ENCODE results near the gene RPLP2. TPM values are rescaled to one million over a fixed set of nuclear protein-coding genes. Genes with fewer than 3 reads are reported as not detected.
A peak's percentile ranks its signal among the peaks of the same experiment; 100 is the strongest.

RPLP2 gene
- total RNA-seq, 1 donor from 2014 or later, result 663 TPM

DNA sequence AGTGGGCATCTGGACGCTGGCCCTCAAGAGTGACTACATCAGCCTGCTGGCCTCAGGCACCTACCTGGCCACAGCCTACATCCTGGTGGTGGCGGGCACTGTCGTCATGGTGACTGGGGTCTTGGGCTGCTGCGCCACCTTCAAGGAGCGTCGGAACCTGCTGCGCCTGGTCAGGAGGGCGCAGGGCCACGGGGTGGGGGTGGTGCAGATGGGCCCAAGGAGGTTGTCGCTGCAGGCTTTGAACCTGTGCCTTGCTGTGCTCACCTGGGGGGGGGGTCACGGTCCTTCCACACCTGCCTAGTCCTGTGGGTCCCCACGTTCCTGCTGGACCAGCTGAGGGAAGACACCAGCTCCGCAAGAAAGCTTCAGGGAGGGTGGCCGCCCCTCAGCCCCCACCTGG is 26.5 kb downstream of the RPLP2 start:
- H3K4me3 ChIP-seq (ENCODE audit: low read depth, low read length), result no peak overlapping the region
- DNase-seq (ENCODE audit: low read depth), result no peak
- TF ChIP-seq, protein P1, sequence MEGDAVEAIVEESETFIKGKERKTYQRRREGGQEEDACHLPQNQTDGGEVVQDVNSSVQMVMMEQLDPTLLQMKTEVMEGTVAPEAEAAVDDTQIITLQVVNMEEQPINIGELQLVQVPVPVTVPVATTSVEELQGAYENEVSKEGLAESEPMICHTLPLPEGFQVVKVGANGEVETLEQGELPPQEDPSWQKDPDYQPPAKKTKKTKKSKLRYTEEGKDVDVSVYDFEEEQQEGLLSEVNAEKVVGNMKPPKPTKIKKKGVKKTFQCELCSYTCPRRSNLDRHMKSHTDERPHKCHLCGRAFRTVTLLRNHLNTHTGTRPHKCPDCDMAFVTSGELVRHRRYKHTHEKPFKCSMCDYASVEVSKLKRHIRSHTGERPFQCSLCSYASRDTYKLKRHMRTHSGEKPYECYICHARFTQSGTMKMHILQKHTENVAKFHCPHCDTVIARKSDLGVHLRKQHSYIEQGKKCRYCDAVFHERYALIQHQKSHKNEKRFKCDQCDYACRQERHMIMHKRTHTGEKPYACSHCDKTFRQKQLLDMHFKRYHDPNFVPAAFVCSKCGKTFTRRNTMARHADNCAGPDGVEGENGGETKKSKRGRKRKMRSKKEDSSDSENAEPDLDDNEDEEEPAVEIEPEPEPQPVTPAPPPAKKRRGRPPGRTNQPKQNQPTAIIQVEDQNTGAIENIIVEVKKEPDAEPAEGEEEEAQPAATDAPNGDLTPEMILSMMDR (conservative IDR thresholded peaks at IDR 0.05; ENCODE audit: low read depth, low read length), result no peak

- no peak for DNase-seq (ENCODE audit: low read depth)
- H3K4me3 ChIP-seq (ENCODE audit: low read depth, low read length), result no peak overlapping the region
- TF ChIP-seq, protein P1 (conservative IDR thresholded peaks at IDR 0.05; ENCODE audit: low read depth, low read length), result no peak
Measured at GRCh38 chr11:836700-837099, 26.9 kb downstream of the RPLP2 start.

- TF ChIP-seq, protein P1 (conservative IDR thresholded peaks at IDR 0.05; ENCODE audit: low read depth, low read length), result no peak
- no peak for DNase-seq (ENCODE audit: low read depth)
- no peak overlapping the region for H3K4me3 ChIP-seq (ENCODE audit: low read depth, low read length)
Measured at GRCh38 chr11:837189-837989, 27.6 kb downstream of the RPLP2 start.

- TF ChIP-seq, protein P1 (conservative IDR thresholded peaks at IDR 0.05; ENCODE audit: low read depth, low read length), result no peak
- no peak overlapping the region for H3K4me3 ChIP-seq (ENCODE audit: low read depth, low read length)
- DNase-seq (ENCODE audit: low read depth), result no peak
Measured at GRCh38 chr11:837990-838307, 28.2 kb downstream of the RPLP2 start.

DNA sequence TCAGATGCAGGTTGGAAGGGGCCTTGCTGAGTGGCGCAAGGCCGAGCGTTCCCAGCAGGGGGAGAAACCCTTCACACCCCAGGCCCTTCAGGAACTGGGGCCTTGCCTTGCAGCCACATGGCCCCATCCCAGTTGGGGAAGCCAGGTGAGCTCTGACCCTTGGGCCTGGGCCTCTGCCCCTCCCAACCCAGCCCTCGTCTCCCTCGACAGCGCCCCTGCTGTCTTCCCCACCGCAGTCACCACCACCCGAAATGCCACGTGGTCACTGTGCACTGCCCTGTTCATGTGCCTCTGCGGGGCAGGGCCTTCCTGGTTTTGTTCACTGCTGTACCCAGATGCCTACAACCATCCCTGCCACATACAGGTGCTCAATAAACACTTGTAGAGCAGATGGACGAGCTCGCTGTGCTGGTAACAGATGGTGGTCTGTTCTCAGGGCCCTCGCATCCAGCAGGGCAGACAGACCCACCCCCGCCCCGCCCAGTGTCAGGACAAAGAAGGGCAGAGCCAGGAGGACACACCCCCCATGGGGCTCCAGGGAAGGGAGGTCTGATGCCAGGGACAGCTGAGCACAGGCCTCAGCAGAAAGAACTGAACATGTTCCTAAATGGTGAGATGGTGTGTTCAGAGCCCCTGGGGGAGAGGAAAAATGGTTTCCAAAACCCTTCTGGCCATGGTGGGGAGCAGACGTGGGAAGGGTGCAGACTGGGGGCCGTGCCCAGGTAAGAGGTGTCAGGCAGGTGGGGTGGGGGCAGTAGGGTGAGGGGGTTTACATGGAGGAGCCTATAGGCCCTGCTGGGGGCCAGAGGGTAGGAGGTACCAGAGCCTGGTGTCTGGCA is 28.9 kb downstream of the RPLP2 start:
- TF ChIP-seq, protein P1 (conservative IDR thresholded peaks at IDR 0.05; ENCODE audit: low read depth, low read length), result peak; percentile 25
- no peak overlapping the region for H3K4me3 ChIP-seq (ENCODE audit: low read depth, low read length)
- no peak for DNase-seq (ENCODE audit: low read depth)

DNA sequence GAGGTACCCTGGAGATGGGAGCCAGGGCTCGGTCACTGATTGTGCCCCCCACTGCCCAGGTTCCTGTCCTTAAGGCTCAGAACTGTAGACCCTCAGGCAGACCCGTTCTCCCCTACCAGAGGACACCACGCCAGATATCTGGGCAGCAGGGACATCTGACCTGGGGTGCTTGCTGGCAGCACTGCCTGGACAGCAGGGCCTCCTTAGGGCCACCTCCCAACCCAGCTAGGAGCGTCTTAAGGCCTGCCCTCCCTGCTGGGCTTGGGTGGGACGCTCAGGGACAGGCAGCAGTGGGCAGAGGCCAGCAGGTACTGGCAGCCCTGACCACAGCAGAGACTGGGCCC is 29.5 kb downstream of the RPLP2 start:
- no peak for DNase-seq (ENCODE audit: low read depth)
- TF ChIP-seq, protein P1 (conservative IDR thresholded peaks at IDR 0.05; ENCODE audit: low read depth, low read length), result no peak
- H3K4me3 ChIP-seq (ENCODE audit: low read depth, low read length), result no peak overlapping the region
